K562 (cell line): ENCODE measurements around the gene STON1. TPM values are rescaled to one million over a fixed set of nuclear protein-coding genes. Genes with fewer than 3 reads are reported as not detected.

Experiments
- CREM ChIP-seq: IDR thresholded peaks from 2 replicates; pipeline ENCODE4 v1.6.1; 2014; ENCODE audit warnings: antibody characterized with exemption, low read depth
- DMBX1 ChIP-seq: fragments of 250-450 bp; sonication (Bioruptor Pico); IDR thresholded peaks from 2 replicates; pipeline ENCODE4 v1.8.0; 2022; ENCODE audit warnings: inconsistent platforms, mild to moderate bottlenecking, moderate library complexity, borderline replicate concordance
- HDGF ChIP-seq: fragments of 450-650 bp; IDR thresholded peaks from 2 replicates; pipeline ENCODE4 v1.6.1; 2016
- HIVEP1 ChIP-seq: fragments of 250-450 bp; sonication (Bioruptor Pico); IDR thresholded peaks from 2 replicates; pipeline ENCODE4 v1.4.0; 2020; ENCODE audit warnings: mild to moderate bottlenecking
- JUNB ChIP-seq: fragments of 450-650 bp; formaldehyde crosslinking; conservative IDR thresholded peaks from 2 replicates; pipeline ENCODE4 v1.4.0; 2020; ENCODE audit warnings: mild to moderate bottlenecking
- NR2F6 ChIP-seq: fragments of 450-650 bp; formaldehyde crosslinking; IDR thresholded peaks from 2 replicates; pipeline ENCODE4 v1.4.0; 2020; ENCODE audit warnings: mild to moderate bottlenecking
- SIN3A ChIP-seq, 2 experiments: fragments of 150-350 bp in 1 of 2; IDR thresholded peaks; 2 replicates each; pipeline ENCODE4 v1.6.1; 2011 to 2016; ENCODE audit warnings: borderline replicate concordance in 2 of 2, low read depth in 2 of 2, low read length in 2 of 2, mild to moderate bottlenecking in 2 of 2, moderate library complexity in 2 of 2; ENCODE audit not compliant: control insufficient read depth in 1 of 2
- SRSF7 ChIP-seq: fragments of 200-400 bp; formaldehyde crosslinking; optimal IDR thresholded peaks from 2 replicates; pipeline ENCODE3; 2017; ENCODE audit warnings: mild to moderate bottlenecking, low read depth, low read length
- TCF7L2 ChIP-seq: fragments of 150-350 bp; IDR thresholded peaks from 2 replicates; pipeline ENCODE4 v1.6.1; 2016; ENCODE audit warnings: low read depth, mild to moderate bottlenecking, low read length, moderate library complexity
- ZC3H11A ChIP-seq: IDR thresholded peaks from 2 replicates; pipeline ENCODE4 v1.6.1; 2012; ENCODE audit warnings: low read depth, low read length, improper control_type of control experiment
- polyA plus RNA-seq, 8 experiments: library from polyadenylated mRNA; depleted of rRNA in 4 of 8; stranded (reverse) in 5 of 8; unstranded in 3 of 8; fragments of >200 nt; fragmentation: Nextera tagmentation in 2 of 8; fragmentation: Illumina TruSeq in 1 of 8; extraction: Ambion mirVana in 2 of 8; extraction: Trizol in 1 of 8; gene quantifications; 2 replicates each; pipeline versions ENCODE4 v1.2.1 to v1.2.3, GENCODE V29; 2011 to 2014; ENCODE audit warnings: inconsistent platforms in 1 of 8, missing spikeins in 1 of 8
- total RNA-seq, 7 experiments: library from RNA; depleted of rRNA in 6 of 7; stranded (reverse); fragments of >200 nt in 6 of 7; fragmentation: Illumina TruSeq in 2 of 7; extraction: Trizol in 2 of 7; gene quantifications; 2 replicates each; pipeline versions ENCODE4 v1.2.1 to v1.2.3, GENCODE V29; 2011 to 2021; ENCODE audit warnings: low replicate concordance in 1 of 7
- TF ChIP-seq, protein P1 (sequence below): IDR thresholded peaks from 3 replicates; pipeline ENCODE4 v1.6.1; 2011; ENCODE audit warnings: borderline replicate concordance, mild to moderate bottlenecking, moderate library complexity; ENCODE audit not compliant: insufficient read length; ENCODE audit errors: extremely low read depth
- TF ChIP-seq, protein P2 (sequence below): sonication (generic); formaldehyde crosslinking; IDR thresholded peaks from 2 replicates; pipeline ENCODE4 v1.8.1; 2022; ENCODE audit warnings: missing genetic modification reagents
- TF ChIP-seq, protein P3 (sequence below), 3 experiments: fragments of 200-800 bp in 1 of 3; sonication (Bioruptor generic) in 1 of 3; sonication (generic) in 1 of 3; formaldehyde crosslinking in 1 of 3; IDR thresholded peaks; 2 replicates each; pipeline versions ENCODE4 v1.6.1 to v1.8.0; 2016 to 2022; ENCODE audit warnings: mild to moderate bottlenecking in 2 of 3, missing compliant biosample characterization in 2 of 3, missing genetic modification characterization in 2 of 3, missing genetic modification reagents in 1 of 3
- TF ChIP-seq, protein P4 (sequence below): fragments of 450-650 bp; conservative IDR thresholded peaks from 2 replicates; pipeline ENCODE4 v1.6.1; 2016; ENCODE audit warnings: missing genetic modification characterization, low read depth, mild to moderate bottlenecking, missing compliant biosample characterization, moderate library complexity
- TF ChIP-seq, protein P5 (sequence below): sonication (generic); formaldehyde crosslinking; IDR thresholded peaks from 2 replicates; pipeline ENCODE4 v1.8.1; 2023; ENCODE audit warnings: missing genetic modification reagents, mild to moderate bottlenecking, borderline replicate concordance

Gene STON1
- total and polyA plus RNA-seq, 9 of the 15 experiments (the other 6 are each of a cell fraction or from before 2014, with no cell fraction given), result 0.07 to 1.2 (median 0.55) TPM

DNA sequence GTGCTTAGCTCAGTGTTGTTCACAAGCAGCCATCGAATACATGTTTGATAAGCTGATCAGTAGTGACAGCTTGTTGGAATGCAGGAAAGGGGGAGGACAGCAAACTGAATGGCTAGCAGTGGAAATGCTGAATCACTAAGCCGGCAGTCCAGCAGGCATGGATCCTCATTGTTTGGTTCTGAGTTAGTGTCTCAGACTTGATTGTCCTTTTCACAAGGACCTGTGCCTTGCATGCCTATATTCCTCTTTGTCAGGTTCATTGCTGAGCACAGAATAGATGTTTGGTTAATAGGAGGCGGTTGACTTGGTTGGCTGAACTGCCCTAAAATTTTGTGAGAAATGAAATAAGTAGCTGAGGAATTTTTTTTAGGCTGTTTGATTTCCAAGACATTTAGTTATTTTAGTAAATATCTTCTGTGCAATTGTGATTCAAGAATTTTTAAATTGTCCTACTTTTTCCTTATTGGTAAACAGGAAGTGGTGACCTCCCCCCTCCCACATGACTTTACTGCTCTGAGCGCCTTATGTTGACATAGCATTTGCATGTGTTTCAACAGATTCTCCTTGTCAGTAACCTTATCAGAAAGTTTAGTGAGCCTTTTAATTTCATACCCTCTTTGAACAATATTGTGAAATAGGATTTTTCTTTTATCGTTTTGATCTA, 21.4 kb upstream of the STON1 start (continued):
- TF ChIP-seq DMBX1 (peak; percentile 67; the same call in 1 of the 2 replicates), CREM (peak; percentile 44; the same call in 1 of the 2 replicates), SRSF7 (no peak), SIN3A (IDR thresholded peaks at IDR 0.05; ENCODE audit: borderline replicate concordance in 2 of 2, control insufficient read depth in 1 of 2, low read depth in 2 of 2, low read length in 2 of 2) (no peak), HDGF (no peak), ZC3H11A (no peak), TCF7L2 (no peak), HIVEP1 (CRISPR knock-in tag) (no peak), JUNB (CRISPR knock-in tag) (no peak), NR2F6 (CRISPR knock-in tag) (no peak)
- TF ChIP-seq, protein P1, sequence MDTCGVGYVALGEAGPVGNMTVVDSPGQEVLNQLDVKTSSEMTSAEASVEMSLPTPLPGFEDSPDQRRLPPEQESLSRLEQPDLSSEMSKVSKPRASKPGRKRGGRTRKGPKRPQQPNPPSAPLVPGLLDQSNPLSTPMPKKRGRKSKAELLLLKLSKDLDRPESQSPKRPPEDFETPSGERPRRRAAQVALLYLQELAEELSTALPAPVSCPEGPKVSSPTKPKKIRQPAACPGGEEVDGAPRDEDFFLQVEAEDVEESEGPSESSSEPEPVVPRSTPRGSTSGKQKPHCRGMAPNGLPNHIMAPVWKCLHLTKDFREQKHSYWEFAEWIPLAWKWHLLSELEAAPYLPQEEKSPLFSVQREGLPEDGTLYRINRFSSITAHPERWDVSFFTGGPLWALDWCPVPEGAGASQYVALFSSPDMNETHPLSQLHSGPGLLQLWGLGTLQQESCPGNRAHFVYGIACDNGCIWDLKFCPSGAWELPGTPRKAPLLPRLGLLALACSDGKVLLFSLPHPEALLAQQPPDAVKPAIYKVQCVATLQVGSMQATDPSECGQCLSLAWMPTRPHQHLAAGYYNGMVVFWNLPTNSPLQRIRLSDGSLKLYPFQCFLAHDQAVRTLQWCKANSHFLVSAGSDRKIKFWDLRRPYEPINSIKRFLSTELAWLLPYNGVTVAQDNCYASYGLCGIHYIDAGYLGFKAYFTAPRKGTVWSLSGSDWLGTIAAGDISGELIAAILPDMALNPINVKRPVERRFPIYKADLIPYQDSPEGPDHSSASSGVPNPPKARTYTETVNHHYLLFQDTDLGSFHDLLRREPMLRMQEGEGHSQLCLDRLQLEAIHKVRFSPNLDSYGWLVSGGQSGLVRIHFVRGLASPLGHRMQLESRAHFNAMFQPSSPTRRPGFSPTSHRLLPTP, result no peak
- TF ChIP-seq, protein P2, sequence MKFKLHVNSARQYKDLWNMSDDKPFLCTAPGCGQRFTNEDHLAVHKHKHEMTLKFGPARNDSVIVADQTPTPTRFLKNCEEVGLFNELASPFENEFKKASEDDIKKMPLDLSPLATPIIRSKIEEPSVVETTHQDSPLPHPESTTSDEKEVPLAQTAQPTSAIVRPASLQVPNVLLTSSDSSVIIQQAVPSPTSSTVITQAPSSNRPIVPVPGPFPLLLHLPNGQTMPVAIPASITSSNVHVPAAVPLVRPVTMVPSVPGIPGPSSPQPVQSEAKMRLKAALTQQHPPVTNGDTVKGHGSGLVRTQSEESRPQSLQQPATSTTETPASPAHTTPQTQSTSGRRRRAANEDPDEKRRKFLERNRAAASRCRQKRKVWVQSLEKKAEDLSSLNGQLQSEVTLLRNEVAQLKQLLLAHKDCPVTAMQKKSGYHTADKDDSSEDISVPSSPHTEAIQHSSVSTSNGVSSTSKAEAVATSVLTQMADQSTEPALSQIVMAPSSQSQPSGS (CRISPR knock-in tag), result no peak
- TF ChIP-seq, protein P3, sequence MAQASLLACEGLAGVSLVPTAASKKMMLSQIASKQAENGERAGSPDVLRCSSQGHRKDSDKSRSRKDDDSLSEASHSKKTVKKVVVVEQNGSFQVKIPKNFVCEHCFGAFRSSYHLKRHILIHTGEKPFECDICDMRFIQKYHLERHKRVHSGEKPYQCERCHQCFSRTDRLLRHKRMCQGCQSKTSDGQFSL (CRISPR knock-in tag; IDR thresholded peaks at IDR 0.05), result no peak
- TF ChIP-seq, protein P3 (tag; IDR thresholded peaks at IDR 0.05), result no peak; a peak in 1 of 4 replicates
- TF ChIP-seq, protein P4, sequence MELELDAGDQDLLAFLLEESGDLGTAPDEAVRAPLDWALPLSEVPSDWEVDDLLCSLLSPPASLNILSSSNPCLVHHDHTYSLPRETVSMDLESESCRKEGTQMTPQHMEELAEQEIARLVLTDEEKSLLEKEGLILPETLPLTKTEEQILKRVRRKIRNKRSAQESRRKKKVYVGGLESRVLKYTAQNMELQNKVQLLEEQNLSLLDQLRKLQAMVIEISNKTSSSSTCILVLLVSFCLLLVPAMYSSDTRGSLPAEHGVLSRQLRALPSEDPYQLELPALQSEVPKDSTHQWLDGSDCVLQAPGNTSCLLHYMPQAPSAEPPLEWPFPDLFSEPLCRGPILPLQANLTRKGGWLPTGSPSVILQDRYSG, result 0 out of 2 replicates have a peak, but pooled peaks have one; percentile 29
- TF ChIP-seq, protein P5, sequence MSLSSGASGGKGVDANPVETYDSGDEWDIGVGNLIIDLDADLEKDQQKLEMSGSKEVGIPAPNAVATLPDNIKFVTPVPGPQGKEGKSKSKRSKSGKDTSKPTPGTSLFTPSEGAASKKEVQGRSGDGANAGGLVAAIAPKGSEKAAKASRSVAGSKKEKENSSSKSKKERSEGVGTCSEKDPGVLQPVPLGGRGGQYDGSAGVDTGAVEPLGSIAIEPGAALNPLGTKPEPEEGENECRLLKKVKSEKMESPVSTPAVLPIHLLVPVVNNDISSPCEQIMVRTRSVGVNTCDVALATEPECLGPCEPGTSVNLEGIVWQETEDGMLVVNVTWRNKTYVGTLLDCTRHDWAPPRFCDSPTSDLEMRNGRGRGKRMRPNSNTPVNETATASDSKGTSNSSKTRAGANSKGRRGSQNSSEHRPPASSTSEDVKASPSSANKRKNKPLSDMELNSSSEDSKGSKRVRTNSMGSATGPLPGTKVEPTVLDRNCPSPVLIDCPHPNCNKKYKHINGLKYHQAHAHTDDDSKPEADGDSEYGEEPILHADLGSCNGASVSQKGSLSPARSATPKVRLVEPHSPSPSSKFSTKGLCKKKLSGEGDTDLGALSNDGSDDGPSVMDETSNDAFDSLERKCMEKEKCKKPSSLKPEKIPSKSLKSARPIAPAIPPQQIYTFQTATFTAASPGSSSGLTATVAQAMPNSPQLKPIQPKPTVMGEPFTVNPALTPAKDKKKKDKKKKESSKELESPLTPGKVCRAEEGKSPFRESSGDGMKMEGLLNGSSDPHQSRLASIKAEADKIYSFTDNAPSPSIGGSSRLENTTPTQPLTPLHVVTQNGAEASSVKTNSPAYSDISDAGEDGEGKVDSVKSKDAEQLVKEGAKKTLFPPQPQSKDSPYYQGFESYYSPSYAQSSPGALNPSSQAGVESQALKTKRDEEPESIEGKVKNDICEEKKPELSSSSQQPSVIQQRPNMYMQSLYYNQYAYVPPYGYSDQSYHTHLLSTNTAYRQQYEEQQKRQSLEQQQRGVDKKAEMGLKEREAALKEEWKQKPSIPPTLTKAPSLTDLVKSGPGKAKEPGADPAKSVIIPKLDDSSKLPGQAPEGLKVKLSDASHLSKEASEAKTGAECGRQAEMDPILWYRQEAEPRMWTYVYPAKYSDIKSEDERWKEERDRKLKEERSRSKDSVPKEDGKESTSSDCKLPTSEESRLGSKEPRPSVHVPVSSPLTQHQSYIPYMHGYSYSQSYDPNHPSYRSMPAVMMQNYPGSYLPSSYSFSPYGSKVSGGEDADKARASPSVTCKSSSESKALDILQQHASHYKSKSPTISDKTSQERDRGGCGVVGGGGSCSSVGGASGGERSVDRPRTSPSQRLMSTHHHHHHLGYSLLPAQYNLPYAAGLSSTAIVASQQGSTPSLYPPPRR (CRISPR knock-in tag), result no peak
